Smooth muscle cell (in vitro differentiated cells): ENCODE measurements around the gene NTN1. TPM values are rescaled to one million over a fixed set of nuclear protein-coding genes. Genes with fewer than 3 reads are reported as not detected.

Experiments used
- DNase-seq: peaks from one replicate; lab custom pipeline; 2025; ENCODE audit not compliant: unreplicated experiment; lab: John Stamatoyannopoulos, UW
- H2AFZ ChIP-seq: fragments of 200-600 bp; sonication (generic); 2 replicates; pipeline ENCODE4 v1.6.0; 2016; ENCODE audit warnings: antibody characterized with exemption, low read depth, mild to moderate bottlenecking
- H3F3A ChIP-seq: fragments of 200-600 bp; sonication (generic); 2 replicates; pipeline ENCODE4 v1.6.0; 2017; ENCODE audit warnings: antibody characterized with exemption, low read depth
- H3K27ac ChIP-seq: fragments of 200-600 bp; sonication (generic); 2 replicates; pipeline ENCODE4 v1.5.1; 2016; ENCODE audit warnings: low read depth, mild to moderate bottlenecking
- H3K27me3 ChIP-seq: fragments of 200-600 bp; sonication (generic); 2 replicates; pipeline ENCODE4 v1.6.1; 2016; ENCODE audit warnings: low read depth, mild to moderate bottlenecking
- H3K36me3 ChIP-seq: fragments of 200-600 bp; sonication (generic); 2 replicates; pipeline ENCODE4 v1.5.1; 2016; ENCODE audit warnings: low read depth
- H3K4me1 ChIP-seq: fragments of 200-600 bp; sonication (generic); 2 replicates; pipeline ENCODE4 v1.5.1; 2016; ENCODE audit warnings: low read depth
- H3K4me2 ChIP-seq: fragments of 200-600 bp; sonication (generic); 2 replicates; pipeline ENCODE4 v1.6.0; 2016; ENCODE audit warnings: mild to moderate bottlenecking
- H3K4me3 ChIP-seq: fragments of 200-600 bp; sonication (generic); 2 replicates; pipeline ENCODE4 v1.5.1; 2016; ENCODE audit warnings: mild to moderate bottlenecking
- H3K79me2 ChIP-seq: fragments of 200-600 bp; sonication (generic); 2 replicates; pipeline ENCODE4 v1.6.0; 2016; ENCODE audit warnings: low read depth, mild to moderate bottlenecking
- H3K9ac ChIP-seq: fragments of 200-600 bp; sonication (generic); 2 replicates; pipeline ENCODE4 v1.6.0; 2016; ENCODE audit warnings: low read depth
- H3K9me3 ChIP-seq: fragments of 200-600 bp; sonication (generic); replicated peaks from 2 replicates; pipeline ENCODE4 v1.5.1; 2016; ENCODE audit warnings: low read depth
- H4K20me1 ChIP-seq: fragments of 200-600 bp; sonication (generic); 2 replicates; pipeline ENCODE4 v1.6.0; 2016; ENCODE audit warnings: low read depth
- CTCF ChIP-seq: fragments of 200-600 bp; sonication (generic); IDR thresholded peaks from 2 replicates; pipeline ENCODE4 v1.5.1; 2017; ENCODE audit warnings: borderline replicate concordance, mild to moderate bottlenecking, antibody characterized with exemption; ENCODE audit not compliant: insufficient read depth, poor library complexity, severe bottlenecking
- WGBS: methylation state at CpG from one replicate; pipeline ENCODE4 v1.1.7; 2016; ENCODE audit warnings: low lambda C conversion rate; 5-methylcytosine and 5-hydroxymethylcytosine counted together
- polyA plus RNA-seq: library from polyadenylated mRNA; unstranded; fragments of >200 nt; fragmentation: Nextera tagmentation; extraction: Ambion mirVana; gene quantifications from 2 replicates; pipeline ENCODE4 v1.2.1, GENCODE V29; 2016
- total RNA-seq: library from RNA; depleted of rRNA; stranded (reverse); fragments of >200 nt; gene quantifications from 2 replicates; pipeline ENCODE4 v1.2.3, GENCODE V29; 2014

The NTN1 gene
- total and polyA plus RNA-seq, 2 experiments from 2014 or later, result 0.07 to 0.72 TPM

- no peak for TF ChIP-seq CTCF
- Histone ChIP-seq H3K4me1 (no peaks in the 10 kb centered on the region), H4K20me1 (no peaks in the 10 kb centered on the region), H3K4me3 (no peak overlapping the region), H3K36me3 (no peaks in the 10 kb centered on the region), H3K79me2 (no peaks in the 10 kb centered on the region), H3K9me3 (no peaks in the 10 kb centered on the region), H2AFZ (no peak overlapping the region), H3K9ac (no peak overlapping the region), H3K4me2 (no peak overlapping the region), H3F3A (no peaks in the 10 kb centered on the region), H3K27ac (no peak overlapping the region), H3K27me3 (no peaks in the 10 kb centered on the region)
- WGBS, result 95% methylated on average over 22 of the region's 22 CpGs
- DNase-seq, result no peak
Observed at GRCh38 chr17:9232591-9233270, 211.4 kb downstream of the NTN1 start.

GRCh38 chr17:9233271-9233599, 211.9 kb downstream of the NTN1 start:
- no peaks in the 10 kb centered on the region for H4K20me1 ChIP-seq
- no peaks in the 10 kb centered on the region for H3K4me1 ChIP-seq
- 92% methylated on average over 9 of the region's 9 CpGs for WGBS
- no peak overlapping the region for H3K4me3 ChIP-seq
- H3K27me3 ChIP-seq, result no peaks in the 10 kb centered on the region
- H2AFZ ChIP-seq, result no peak overlapping the region
- no peak for TF ChIP-seq CTCF
- no peak overlapping the region for H3K27ac ChIP-seq
- H3K9me3 ChIP-seq, result no peaks in the 10 kb centered on the region
- H3K4me2 ChIP-seq, result no peak overlapping the region
- no peaks in the 10 kb centered on the region for H3K36me3 ChIP-seq
- no peaks in the 10 kb centered on the region for H3K79me2 ChIP-seq
- no peak for DNase-seq
- H3K9ac ChIP-seq, result no peak overlapping the region
- H3F3A ChIP-seq, result no peaks in the 10 kb centered on the region

GRCh38 chr17:9233761-9234160, 212.5 kb downstream of the NTN1 start:
- WGBS, result 98% methylated on average over 7 of the region's 7 CpGs
- Histone ChIP-seq H3K79me2 (no peaks in the 10 kb centered on the region), H3K4me3 (no peak overlapping the region), H3K9ac (no peak overlapping the region), H4K20me1 (no peaks in the 10 kb centered on the region), H2AFZ (no peak overlapping the region), H3F3A (no peaks in the 10 kb centered on the region), H3K4me2 (no peak overlapping the region), H3K27ac (no peak overlapping the region), H3K4me1 (no peaks in the 10 kb centered on the region), H3K27me3 (no peaks in the 10 kb centered on the region), H3K9me3 (no peaks in the 10 kb centered on the region), H3K36me3 (no peaks in the 10 kb centered on the region)
- TF ChIP-seq CTCF, result no peak
- DNase-seq, result no peak

GRCh38 chr17:9234389-9234945, 213.2 kb downstream of the NTN1 start:
- WGBS, result 86% methylated on average over 8 of the region's 8 CpGs
- H3K36me3 ChIP-seq, result no peaks in the 10 kb centered on the region
- no peak for DNase-seq

More at GRCh38 chr17:9234389-9234945, 213.2 kb downstream of the NTN1 start:
- H3K4me1 ChIP-seq, result peaks cover 1% of the 10 kb centered on the region
- no peak overlapping the region for H3K4me3 ChIP-seq
- H3K9ac ChIP-seq, result no peak overlapping the region
- TF ChIP-seq CTCF, result no peak
- H3K9me3 ChIP-seq, result no peaks in the 10 kb centered on the region
- no peaks in the 10 kb centered on the region for H4K20me1 ChIP-seq
- no peak overlapping the region for H3K27ac ChIP-seq
- H2AFZ ChIP-seq, result no peak overlapping the region
- no peak overlapping the region for H3K4me2 ChIP-seq
- no peaks in the 10 kb centered on the region for H3K27me3 ChIP-seq
- no peaks in the 10 kb centered on the region for H3F3A ChIP-seq
- no peaks in the 10 kb centered on the region for H3K79me2 ChIP-seq
